GM19043 (cell line): Measurements from ENCODE around the gene TRAPPC11.

Source experiments
- ATAC-seq: cut with Tn5 transposase; IDR thresholded peaks from one replicate; pipeline ENCODE4 v1.9.1; 2021; ENCODE audit warnings: low read depth; ENCODE audit not compliant: unreplicated experiment

The TRAPPC11 gene

DNA sequence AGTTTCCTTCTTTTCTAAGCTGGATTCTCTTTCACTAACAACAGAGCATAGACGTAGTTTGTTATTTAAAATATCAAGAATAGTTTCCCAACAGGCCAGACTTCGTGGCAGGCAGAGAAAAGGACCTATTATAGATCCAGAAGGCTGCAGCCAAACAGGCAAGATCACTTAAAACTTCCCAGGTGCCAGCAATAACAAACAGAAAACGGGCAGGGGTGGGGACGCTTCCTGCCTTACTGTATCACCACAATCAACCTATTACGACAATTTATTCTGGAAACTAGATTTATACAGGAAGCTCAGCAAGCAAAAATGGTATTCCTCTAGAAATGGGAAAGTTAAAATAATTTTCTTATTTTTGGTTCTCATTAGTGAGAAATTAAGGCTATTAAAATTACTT lies 22.2 kb upstream of the TRAPPC11 start:
- no peak for ATAC-seq

DNA sequence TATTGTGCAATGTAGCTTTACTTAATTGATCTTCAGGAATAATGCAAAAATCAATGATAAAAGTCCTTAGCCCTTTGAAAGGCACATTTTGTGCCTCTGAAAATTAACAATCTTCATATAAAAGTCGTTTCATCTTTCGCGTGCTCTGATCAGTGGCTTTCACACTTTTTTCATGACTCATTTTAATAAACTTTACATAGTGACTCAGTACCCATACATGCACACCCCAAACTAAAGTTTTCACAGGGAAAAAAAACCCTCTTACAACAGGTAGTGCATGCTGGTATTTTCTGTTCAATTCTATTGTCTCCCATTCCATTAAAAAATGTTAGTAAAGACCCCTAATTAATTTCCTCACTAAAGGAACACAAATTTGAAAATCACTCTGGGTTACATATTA lies 21.6 kb upstream of the TRAPPC11 start:
- no peak for ATAC-seq

DNA sequence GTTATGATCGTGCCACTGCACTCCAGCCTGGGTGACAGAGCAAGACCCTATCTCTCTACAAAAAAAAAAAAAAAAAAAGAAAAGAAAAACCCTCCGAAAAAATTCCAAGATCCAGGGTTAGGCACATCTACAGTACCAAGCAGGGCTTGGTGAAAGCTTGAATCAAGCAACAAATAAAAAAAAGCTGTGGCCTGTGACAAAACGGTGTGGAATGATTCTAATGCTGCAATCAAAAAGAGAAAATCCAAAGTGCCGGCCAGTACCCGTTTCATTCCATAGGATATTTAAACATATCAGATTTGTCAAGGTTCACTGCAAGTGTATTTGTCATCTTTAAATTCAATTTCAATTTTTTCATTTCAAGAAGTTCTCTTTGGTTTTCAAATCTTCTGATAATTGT lies 20.7 kb upstream of the TRAPPC11 start:
- ATAC-seq: no peak

DNA sequence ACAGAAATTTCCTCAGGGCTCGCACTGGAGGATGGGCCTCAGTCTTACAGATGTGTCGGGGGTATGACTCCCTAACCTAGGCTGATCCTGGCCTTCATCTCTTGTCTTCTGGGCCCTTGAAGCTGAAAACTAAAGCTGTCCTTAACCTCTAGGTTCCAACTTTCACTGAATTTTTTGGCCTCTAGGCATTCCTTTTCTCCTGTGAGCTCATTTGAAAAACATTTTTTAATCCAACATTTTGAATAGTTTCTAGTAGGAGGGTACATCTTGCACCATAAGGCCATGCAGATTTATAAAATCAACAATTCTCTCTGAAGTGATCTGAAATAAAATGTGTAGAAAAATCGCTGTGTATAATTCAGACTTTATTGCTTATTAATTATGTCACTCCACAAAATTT lies 19.8 kb upstream of the TRAPPC11 start:
- no peak for ATAC-seq

DNA sequence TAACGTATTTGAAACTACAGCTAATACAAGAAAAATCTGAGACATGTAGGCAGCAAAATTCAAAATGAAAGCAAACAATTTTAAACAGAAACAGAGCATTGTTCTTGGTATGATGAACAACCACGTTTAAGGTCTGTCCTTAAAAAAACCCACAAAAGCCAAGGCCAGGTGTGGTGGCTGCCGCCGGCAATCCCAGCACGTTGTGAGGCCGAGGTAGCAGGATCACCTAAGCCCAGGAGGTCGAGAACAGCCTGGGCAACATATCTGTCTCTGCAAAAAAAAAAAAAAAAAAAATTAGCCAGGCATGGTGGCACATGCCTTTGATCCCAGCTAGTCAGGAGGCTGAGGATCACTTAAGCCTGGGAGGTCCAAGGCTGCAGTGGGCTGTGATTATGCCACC lies 13.8 kb upstream of the TRAPPC11 start:
- ATAC-seq: no peak

DNA sequence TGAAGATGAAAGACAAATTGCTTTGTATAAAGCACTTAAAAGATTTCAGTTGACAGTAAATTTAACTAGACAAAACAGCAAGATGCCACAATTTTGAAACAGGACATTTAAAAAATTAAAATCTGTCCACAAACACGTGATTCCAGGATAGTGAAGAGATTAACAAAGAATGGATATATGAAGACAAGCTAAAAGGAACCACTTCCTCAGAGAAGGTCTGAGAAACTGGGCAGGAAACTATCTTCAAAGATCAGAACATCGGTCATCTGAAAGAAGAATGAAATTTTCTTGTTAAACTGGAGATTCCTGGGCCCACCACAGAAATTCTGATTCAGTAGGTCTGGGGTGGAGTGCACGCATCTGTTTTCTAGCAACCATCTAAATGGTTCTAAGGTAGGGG lies 1.5 kb upstream of the TRAPPC11 start:
- no peak for ATAC-seq

DNA sequence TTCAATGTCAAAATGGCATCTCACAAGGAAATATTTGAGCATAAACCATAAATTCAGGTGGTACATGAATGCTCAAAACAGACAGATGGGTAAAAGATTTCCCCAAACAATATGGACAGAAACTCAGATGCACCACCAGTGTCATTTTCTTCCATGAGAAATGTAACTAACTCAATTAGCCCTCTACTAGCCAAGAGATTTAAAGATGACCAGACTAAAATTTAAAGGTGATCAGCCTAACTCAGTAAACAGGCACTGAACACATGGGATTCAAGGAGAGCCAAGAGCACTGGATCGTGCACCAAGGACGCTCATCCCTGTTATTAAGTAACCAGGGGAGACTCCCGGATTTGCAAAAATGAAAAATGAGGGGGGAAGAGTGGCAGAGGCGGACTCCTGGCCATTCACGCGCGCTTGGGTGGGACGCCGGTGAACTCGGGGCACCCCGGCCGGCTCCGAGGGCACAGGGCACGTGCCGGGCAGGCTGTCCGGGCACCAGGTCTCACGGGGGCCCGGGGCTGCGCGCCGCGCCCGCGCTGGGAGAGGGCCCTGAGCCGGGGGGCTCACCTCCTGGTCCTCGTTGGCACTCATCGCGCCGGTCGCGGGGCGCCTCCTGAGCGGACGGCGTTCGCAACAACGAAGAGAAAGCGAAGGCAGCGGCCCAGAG lies 598 bp upstream of the TRAPPC11 start:
- peak; percentile 17 for ATAC-seq

DNA sequence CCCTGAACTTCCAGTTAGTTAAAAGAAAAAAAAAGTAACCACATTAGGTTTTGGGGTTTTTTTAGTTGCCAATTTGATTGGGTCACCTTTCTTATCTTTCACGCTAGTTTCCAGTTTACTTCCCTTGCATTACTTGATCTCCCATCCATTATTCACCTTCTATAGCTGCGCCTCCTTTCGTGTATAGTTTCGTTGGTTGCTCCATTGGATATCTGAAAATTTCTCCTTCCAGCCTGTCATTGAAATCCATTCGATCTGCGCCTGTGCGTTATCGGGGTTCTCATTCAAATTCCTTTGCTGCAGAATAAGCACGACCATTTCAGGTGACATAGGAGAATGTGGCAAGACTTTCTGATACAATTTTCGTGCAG lies 764 bp downstream of the TRAPPC11 start:
- no peak for ATAC-seq

DNA sequence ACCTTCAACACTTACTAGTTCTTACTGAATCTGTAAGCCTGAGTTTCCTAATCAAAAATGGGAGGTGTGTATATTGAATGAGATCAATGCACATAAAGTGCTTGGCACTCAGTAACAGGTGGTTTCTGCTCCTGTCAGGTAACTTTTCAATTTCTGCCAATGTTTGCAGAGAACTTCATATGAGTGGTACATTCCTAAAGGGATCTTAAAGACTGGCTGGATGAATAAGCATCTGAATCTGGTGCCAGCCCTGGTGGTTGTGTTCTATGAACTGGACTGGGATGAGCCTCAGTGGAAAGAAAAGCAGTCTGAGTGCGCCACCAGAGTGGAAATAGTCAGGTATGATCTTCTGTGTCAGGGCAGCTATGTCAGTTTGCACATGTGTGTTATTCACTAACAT lies 7.0 kb downstream of the TRAPPC11 start:
- no peak for ATAC-seq

DNA sequence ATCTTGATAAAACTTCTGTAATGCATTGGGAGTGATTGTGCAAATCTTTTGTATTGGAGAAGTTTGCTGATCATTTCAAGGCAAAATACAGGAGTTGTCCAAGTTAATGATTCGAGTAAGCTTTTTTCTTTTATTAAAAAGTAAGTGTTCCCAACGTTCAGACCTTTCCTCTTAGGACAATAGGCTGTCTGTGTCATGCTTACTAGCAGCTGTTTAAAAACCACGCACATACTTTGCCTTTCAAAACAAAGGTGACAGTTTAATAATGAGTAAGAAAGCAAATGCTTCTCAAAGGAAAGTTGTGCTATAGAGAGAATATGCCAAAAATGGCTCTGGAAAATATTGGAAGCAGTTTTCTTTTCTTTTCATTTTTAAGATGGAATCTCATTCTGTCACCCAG lies 11.2 kb downstream of the TRAPPC11 start:
- no peak for ATAC-seq

DNA sequence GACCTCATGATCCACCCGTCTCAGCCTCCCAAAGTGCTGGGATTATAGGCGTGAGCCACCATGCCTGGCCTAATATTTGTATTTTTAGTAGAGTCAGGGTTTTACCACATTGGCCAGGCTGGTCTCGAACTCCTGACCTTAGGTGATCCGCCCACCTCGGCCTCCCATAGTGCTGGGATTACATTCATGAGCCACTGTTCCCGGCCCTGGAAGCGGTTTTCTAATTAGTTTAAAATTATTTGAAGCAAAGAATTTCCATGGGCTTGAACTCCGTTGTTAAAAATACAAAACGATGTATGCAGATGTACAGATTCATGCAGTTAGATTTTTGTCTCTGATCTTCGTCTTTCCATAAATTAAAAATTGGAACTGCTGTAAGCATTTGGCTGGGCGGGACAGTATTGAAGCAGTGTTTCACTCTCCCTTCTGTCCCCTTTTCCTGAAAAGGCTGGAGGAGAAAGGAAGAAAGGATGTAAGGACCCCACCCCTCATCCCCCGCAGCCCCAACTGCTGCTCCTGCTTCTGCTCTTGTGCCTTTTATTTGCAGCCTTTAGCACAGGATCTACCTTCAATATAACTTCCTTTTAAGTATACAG lies 12.0 kb downstream of the TRAPPC11 start:
- no peak for ATAC-seq

DNA sequence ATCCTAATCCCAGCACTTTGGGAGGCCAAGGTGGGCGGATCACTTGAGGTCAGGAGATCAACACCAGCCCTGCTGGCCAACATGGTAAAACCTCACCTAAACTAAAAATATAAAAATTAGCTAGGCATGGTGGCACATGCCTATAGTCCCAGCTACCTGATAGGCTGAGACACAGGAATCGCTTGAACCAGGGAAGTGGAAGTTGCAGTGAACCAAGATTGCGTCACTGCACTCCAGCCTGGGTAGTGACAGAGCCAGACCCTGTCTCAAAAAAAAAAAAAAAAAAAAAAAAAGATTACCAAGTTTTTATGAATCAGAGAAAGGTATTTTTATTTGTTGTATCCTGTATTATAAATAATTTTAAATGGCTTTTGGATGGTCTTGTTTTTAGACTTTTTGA lies 15.1 kb downstream of the TRAPPC11 start:
- ATAC-seq: no peak

DNA sequence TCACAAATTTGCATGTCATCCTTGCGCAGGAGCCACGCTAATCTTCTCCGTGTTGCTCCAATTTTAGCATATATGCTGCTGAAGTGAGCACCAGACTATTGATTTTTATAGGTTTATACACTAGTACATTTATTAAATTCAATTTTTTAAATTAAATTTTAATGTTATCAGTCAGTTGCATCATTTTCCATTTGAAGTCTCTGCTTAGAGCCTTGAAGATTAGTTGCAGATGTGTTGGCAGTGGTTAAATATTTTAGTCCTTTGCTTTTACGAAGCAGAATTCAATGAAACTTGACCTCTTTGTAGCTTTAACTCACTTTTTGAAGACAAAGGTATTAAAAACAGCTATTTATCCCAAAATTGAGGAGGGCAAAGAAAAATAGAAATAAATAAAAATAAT lies 16.5 kb downstream of the TRAPPC11 start:
- no peak for ATAC-seq

DNA sequence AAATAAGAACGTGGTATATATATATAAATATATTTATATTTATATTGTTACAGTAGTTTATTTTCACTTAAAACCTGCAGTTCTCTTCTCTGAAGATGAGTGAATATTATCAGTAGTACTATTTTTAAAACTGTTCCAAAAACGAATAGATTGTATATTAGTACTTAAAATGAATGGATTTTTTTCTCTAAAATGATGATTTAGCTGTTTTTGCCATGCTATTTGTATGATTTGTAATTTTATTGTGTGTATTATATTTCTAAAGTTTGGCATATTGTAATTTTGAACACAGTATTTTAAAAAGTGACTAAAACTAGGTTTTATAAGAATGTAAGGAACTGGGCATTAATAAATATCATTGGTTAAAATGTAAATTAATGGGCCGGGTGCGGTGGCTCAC lies 22.0 kb downstream of the TRAPPC11 start:
- ATAC-seq: no peak

DNA sequence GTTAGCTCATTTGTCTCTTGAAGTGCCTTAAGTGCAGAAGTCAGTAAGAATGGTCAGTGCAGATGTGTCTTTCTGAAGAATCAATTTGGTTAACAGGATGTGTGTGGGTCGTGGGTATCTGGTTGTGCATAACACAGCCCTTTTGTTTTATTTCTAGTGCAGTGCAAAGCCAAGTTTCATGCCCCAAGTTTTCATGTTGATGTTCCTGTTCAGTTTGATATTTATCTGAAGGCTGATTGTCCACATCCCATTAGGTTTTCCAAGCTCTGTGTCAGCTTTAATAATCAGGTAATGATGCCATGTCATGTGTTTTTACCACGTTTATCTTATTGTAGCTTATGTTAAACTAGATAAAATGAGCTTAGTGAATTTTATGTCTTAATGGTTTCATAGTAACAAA lies 27.4 kb downstream of the TRAPPC11 start:
- no peak for ATAC-seq

DNA sequence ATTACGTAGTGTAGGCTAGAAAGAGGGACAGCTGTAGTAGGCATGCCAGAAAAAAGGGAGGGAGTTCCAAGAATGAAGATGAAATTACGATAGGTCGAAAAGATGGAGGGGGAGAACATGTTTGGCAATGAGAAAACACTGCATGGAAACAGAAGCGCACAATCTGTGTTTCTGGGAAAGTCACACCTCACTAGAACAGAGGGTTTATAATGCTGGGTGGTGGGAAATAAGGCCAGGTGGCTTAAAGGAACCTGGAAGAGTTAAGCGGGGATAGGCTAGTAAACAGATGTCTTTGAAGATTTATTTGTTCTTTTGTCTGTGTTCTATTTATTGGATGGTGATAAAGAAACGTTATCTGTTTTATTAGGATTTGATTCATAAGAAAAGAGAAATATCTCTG lies 29.1 kb downstream of the TRAPPC11 start:
- no peak for ATAC-seq

DNA sequence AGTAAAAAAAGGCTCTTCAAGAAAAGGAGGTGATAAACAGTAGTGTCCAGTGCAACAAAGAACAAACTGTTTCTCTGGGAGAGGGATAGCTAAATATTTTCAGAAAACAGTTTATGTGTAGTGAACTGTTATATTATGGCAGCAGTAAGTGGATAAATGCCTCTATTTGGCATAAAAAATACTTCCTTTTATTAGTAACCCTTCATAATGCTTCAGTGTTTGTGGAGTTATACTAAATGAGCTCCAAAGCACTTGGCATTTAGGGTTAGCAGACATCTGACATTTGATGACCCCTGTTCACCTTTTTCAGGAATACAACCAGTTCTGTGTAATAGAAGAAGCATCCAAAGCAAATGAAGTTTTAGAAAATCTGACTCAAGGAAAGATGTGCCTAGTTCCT lies 31.9 kb downstream of the TRAPPC11 start:
- no peak for ATAC-seq

DNA sequence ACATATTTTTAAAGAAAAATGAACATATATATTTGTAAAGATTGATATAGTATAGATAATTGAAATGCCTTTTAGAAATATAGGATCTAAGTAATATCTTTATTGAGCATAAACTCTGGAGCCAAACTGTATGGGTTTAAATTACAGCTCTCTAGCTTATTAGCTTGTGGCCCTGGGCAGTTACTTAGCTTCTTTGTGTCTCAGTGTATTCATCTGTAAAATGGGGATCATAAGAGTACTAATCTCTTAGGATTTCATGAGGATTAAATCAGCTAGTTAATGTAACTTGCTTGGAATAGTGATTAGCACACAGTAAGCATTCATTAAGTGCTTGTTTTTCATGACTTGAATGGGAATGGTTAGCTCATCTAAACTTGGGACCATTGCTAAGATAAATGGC lies 32.8 kb downstream of the TRAPPC11 start:
- no peak for ATAC-seq

DNA sequence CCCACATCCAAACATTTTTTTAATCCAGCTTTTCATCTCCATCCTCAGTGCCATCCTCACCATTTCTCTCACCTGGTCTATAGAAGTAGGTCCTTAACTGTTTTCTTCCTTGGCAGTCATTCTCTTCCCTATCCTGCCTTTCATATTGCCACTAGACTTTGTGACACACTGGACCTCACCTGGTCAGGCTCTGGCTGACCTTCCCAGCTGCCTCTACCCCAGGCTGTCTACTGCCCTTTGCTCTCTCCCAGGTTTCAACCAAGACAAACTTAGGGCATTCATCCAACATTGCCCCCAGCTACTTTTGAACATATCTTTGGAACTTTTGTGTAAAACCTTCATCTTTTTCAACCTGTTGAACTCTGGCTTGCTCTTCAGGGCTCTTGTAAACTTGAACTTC lies 39.8 kb downstream of the TRAPPC11 start:
- no peak for ATAC-seq

DNA sequence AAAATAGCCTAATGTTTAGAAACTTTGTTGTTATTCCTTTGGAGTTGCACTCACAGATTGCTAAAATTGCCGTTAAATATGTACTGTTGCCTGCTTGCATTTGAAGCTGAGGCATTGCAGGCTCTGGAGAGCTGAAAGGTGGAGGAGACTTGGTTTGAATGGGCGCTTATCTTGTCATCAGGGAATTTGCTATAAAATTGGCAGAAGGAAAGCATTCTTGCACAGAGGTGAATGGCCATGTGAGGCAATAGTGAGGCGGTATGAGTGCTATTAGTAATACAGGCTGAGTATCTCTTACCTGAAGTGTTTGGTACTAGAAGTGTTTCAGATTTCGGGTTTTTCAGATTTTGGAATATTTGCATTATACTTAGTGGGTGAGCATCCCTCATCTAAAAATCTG lies 41.3 kb downstream of the TRAPPC11 start:
- ATAC-seq: no peak

DNA sequence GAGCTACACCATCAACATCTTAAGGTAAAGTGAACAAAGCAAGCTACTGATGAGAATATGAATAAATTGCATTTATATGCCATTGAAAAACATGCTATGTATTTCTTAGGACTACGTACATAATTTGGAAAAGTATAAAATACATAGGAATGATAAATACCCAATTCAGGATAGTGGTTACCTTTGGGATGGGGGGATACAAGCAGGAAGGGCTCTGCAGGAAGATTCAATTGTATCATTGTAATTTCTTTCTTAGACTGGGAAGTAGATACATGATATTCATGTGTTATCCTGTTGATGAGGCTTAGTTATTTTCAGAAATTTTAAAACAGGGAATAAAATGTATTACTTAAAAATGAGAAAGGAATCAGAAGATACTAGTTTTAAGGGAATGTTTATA lies 43.4 kb downstream of the TRAPPC11 start:
- no peak for ATAC-seq

DNA sequence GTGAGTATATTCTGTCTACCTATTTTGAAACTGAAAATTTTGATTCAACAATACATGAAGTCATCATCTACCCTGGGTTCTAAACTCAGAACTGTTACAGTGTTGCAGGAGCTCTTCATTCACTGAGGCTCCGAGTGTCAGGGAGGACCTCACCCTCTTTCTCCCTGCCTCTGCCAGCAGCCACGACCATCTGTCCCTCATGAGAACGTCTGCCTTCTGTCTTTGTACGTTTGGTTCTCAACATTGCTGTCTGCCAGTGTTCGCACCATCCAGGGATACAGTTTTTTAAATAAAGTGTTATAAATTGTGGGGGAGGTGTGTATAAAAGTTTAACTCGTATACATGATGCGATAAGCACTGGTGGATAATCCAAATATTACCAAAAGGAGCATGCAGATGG lies 55.5 kb downstream of the TRAPPC11 start:
- ATAC-seq: no peak

DNA sequence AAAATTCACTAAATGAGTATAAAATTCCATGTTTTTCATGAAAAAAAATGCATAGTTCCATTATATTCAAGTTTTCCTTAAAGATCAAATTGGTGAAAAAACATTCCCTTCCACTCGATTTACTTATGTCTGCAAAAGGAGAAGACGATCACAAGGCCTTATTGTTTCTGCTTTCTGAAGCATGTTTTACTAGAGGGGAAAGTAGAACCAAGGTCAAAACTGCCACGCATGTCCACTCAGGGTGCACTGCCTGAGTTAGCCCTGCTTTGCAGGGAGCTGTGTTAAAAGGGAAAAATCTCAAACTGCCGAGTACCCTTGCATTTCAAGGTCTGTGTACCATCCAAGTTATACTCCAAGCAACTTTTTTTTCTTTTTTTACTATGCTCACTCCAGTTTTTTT lies 57.2 kb downstream of the TRAPPC11 start:
- ATAC-seq: no peak
